HepG2 (cell line): ENCODE data around the gene ZNF282. TPM values are rescaled to one million over a fixed set of nuclear protein-coding genes. Genes with fewer than 3 reads are reported as not detected.
A peak's percentile ranks its signal among the peaks of the same experiment; 100 is the strongest.

ENCODE experiments used
- CERS6 ChIP-seq: sonication (generic); formaldehyde crosslinking; IDR thresholded peaks from 2 replicates; pipeline ENCODE4 v1.5.0; 2020; ENCODE audit warnings: missing genetic modification reagents
- FOXA1 ChIP-seq, 2 experiments: fragments of 450-650 bp in 1 of 2; sonication (generic) in 1 of 2; formaldehyde crosslinking in 1 of 2; IDR thresholded peaks; 2 replicates each; pipeline versions ENCODE4 v1.4.0 to v1.6.1; 2016 to 2020; ENCODE audit warnings: missing genetic modification reagents in 1 of 2
- FOXC1 ChIP-seq: sonication (generic); formaldehyde crosslinking; IDR thresholded peaks from 2 replicates; pipeline ENCODE4 v1.8.0; 2022; ENCODE audit warnings: mild to moderate bottlenecking, missing genetic modification reagents, borderline replicate concordance
- KLF6 ChIP-seq: IDR thresholded peaks from 2 replicates; pipeline ENCODE4 v1.8.0; 2016; ENCODE audit warnings: missing biosample characterization, missing genetic modification reagents
- MLX ChIP-seq: IDR thresholded peaks from 2 replicates; pipeline ENCODE4 v1.6.1; 2016
- RBM39 ChIP-seq: fragments of 200-400 bp; formaldehyde crosslinking; IDR thresholded peaks from one replicate; pipeline ENCODE4 v1.6.1; 2018; ENCODE audit warnings: antibody characterized with exemption, mild to moderate bottlenecking, low read depth, low read length; ENCODE audit not compliant: poor library complexity, severe bottlenecking
- THAP11 ChIP-seq: IDR thresholded peaks from 2 replicates; pipeline ENCODE4 v1.6.1; 2016; ENCODE audit warnings: missing biosample characterization, missing genetic modification reagents
- ZNF350 ChIP-seq: sonication (generic); formaldehyde crosslinking; IDR thresholded peaks from 2 replicates; pipeline ENCODE4 v1.4.0; 2020; ENCODE audit warnings: mild to moderate bottlenecking, low read depth, missing genetic modification reagents, borderline replicate concordance
- ZNF614 ChIP-seq: IDR thresholded peaks from 2 replicates; pipeline ENCODE4 v1.6.1; 2018; ENCODE audit warnings: missing biosample characterization, missing genetic modification reagents, inconsistent platforms, borderline replicate concordance
- ZNF747 ChIP-seq: sonication (generic); formaldehyde crosslinking; IDR thresholded peaks from 2 replicates; pipeline ENCODE4 v1.8.1; 2023; ENCODE audit warnings: missing genetic modification reagents, mild to moderate bottlenecking, borderline replicate concordance
- polyA plus RNA-seq, 8 experiments: library from polyadenylated mRNA; depleted of rRNA in 3 of 8; stranded (reverse) in 7 of 8; unstranded in 1 of 8; fragments of >200 nt; fragmentation: Illumina TruSeq in 4 of 8; extraction: Trizol in 4 of 8; gene quantifications; 2 replicates each; pipeline versions ENCODE4 v1.2.1 to v1.2.3, GENCODE V29; 2011 to 2016; ENCODE audit warnings: low read depth in 4 of 8, missing spikeins in 1 of 8, mixed read lengths in 1 of 8; ENCODE audit not compliant: insufficient read depth in 1 of 8
- total RNA-seq, 5 experiments: library from RNA; depleted of rRNA; stranded (reverse); fragments of >200 nt; fragmentation: Illumina TruSeq; extraction: Trizol; gene quantifications; 2 replicates each; pipeline ENCODE4 v1.2.3, GENCODE V29; 2016; ENCODE audit warnings: low read depth in 1 of 5
- TF ChIP-seq, protein P1 (sequence below): IDR thresholded peaks from 2 replicates; pipeline ENCODE4 v1.6.1; 2016; ENCODE audit warnings: low read depth, missing genetic modification reagents, missing compliant biosample characterization
- TF ChIP-seq, protein P2 (sequence below): sonication (generic); formaldehyde crosslinking; IDR thresholded peaks from 2 replicates; pipeline ENCODE4 v1.4.0; 2020; ENCODE audit warnings: missing genetic modification reagents
- TF ChIP-seq, protein P3 (sequence below): sonication (generic); formaldehyde crosslinking; IDR thresholded peaks from 2 replicates; pipeline ENCODE4 v1.8.1; 2023; ENCODE audit warnings: missing genetic modification reagents, inconsistent platforms, borderline replicate concordance
- TF ChIP-seq, protein P4 (sequence below): sonication (generic); formaldehyde crosslinking; IDR thresholded peaks from 2 replicates; pipeline ENCODE4 v1.8.0; 2022; ENCODE audit warnings: mild to moderate bottlenecking, missing genetic modification reagents, borderline replicate concordance
- TF ChIP-seq, protein P5 (sequence below): sonication (generic); formaldehyde crosslinking; IDR thresholded peaks from 2 replicates; pipeline ENCODE4 v1.4.0; 2020; ENCODE audit warnings: mild to moderate bottlenecking, missing genetic modification reagents, borderline replicate concordance

ZNF282 gene
- total and polyA plus RNA-seq, 2 of the 13 experiments (the other 11 are each of a cell fraction or from before 2014, with no cell fraction given) = 9.1 to 20.9 TPM

DNA sequence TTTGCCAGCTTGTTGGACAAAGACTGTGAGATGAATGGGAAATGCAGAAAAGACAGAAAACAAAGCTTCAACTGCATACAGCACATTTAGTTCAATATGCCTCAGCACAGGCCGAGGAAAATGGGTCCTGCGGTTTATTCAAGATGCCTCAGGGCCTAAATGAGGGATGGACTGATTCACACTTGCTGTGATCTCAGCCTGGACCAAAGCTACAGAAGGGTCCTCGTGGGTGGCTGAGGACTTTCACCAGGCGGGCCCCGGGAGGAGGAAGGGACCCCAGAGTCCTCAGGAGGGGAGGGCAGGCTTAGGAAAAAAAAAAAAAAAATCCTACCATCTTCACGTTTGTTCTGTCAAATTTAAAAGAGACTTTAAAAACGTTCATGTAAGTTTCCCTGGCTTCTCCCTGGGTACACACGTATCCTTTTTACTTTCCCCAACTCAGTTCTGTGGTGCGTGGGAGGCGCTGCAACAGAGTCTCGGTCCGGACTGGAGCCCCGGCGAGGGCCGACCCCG, 66.0 kb downstream of the ZNF282 start (continued):
- TF ChIP-seq ZNF350 (CRISPR knock-in tag) = 0 out of 2 replicates have a peak, but pooled peaks have one; percentile 57
- TF ChIP-seq ZNF747 (CRISPR knock-in tag) = no peak
- no peak for TF ChIP-seq ZNF614 (CRISPR knock-in tag)
- no peak for TF ChIP-seq THAP11 (CRISPR knock-in tag)
- no peak for TF ChIP-seq CERS6
- TF ChIP-seq, protein P1, sequence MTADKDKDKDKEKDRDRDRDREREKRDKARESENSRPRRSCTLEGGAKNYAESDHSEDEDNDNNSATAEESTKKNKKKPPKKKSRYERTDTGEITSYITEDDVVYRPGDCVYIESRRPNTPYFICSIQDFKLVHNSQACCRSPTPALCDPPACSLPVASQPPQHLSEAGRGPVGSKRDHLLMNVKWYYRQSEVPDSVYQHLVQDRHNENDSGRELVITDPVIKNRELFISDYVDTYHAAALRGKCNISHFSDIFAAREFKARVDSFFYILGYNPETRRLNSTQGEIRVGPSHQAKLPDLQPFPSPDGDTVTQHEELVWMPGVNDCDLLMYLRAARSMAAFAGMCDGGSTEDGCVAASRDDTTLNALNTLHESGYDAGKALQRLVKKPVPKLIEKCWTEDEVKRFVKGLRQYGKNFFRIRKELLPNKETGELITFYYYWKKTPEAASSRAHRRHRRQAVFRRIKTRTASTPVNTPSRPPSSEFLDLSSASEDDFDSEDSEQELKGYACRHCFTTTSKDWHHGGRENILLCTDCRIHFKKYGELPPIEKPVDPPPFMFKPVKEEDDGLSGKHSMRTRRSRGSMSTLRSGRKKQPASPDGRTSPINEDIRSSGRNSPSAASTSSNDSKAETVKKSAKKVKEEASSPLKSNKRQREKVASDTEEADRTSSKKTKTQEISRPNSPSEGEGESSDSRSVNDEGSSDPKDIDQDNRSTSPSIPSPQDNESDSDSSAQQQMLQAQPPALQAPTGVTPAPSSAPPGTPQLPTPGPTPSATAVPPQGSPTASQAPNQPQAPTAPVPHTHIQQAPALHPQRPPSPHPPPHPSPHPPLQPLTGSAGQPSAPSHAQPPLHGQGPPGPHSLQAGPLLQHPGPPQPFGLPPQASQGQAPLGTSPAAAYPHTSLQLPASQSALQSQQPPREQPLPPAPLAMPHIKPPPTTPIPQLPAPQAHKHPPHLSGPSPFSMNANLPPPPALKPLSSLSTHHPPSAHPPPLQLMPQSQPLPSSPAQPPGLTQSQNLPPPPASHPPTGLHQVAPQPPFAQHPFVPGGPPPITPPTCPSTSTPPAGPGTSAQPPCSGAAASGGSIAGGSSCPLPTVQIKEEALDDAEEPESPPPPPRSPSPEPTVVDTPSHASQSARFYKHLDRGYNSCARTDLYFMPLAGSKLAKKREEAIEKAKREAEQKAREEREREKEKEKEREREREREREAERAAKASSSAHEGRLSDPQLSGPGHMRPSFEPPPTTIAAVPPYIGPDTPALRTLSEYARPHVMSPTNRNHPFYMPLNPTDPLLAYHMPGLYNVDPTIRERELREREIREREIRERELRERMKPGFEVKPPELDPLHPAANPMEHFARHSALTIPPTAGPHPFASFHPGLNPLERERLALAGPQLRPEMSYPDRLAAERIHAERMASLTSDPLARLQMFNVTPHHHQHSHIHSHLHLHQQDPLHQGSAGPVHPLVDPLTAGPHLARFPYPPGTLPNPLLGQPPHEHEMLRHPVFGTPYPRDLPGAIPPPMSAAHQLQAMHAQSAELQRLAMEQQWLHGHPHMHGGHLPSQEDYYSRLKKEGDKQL = no peak
- TF ChIP-seq MLX (CRISPR knock-in tag) = no peak
- TF ChIP-seq, protein P2, sequence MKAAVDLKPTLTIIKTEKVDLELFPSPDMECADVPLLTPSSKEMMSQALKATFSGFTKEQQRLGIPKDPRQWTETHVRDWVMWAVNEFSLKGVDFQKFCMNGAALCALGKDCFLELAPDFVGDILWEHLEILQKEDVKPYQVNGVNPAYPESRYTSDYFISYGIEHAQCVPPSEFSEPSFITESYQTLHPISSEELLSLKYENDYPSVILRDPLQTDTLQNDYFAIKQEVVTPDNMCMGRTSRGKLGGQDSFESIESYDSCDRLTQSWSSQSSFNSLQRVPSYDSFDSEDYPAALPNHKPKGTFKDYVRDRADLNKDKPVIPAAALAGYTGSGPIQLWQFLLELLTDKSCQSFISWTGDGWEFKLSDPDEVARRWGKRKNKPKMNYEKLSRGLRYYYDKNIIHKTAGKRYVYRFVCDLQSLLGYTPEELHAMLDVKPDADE (CRISPR knock-in tag) = 0 out of 2 replicates have a peak, but pooled peaks have one; percentile 14
- no peak for TF ChIP-seq RBM39
- TF ChIP-seq, protein P3, sequence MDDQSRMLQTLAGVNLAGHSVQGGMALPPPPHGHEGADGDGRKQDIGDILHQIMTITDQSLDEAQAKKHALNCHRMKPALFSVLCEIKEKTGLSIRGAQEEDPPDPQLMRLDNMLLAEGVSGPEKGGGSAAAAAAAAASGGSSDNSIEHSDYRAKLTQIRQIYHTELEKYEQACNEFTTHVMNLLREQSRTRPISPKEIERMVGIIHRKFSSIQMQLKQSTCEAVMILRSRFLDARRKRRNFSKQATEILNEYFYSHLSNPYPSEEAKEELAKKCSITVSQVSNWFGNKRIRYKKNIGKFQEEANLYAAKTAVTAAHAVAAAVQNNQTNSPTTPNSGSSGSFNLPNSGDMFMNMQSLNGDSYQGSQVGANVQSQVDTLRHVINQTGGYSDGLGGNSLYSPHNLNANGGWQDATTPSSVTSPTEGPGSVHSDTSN (CRISPR knock-in tag) = no peak
- TF ChIP-seq, protein P4, sequence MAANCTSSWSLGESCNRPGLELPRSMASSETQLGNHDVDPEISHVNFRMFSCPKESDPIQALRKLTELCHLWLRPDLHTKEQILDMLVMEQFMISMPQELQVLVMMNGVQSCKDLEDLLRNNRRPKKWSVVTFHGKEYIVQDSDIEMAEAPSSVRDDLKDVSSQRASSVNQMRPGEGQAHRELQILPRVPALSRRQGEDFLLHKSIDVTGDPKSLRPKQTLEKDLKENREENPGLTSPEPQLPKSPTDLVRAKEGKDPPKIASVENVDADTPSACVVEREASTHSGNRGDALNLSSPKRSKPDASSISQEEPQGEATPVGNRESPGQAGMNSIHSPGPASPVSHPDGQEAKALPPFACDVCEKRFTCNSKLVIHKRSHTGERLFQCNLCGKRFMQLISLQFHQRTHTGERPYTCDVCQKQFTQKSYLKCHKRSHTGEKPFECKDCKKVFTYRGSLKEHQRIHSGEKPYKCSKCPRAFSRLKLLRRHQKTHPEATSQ (CRISPR knock-in tag) = no peak
- no peak for TF ChIP-seq FOXA1 (IDR thresholded peaks at IDR 0.05)
- TF ChIP-seq FOXA1 (CRISPR knock-in tag; IDR thresholded peaks at IDR 0.05) = no peak
- TF ChIP-seq, protein P5, sequence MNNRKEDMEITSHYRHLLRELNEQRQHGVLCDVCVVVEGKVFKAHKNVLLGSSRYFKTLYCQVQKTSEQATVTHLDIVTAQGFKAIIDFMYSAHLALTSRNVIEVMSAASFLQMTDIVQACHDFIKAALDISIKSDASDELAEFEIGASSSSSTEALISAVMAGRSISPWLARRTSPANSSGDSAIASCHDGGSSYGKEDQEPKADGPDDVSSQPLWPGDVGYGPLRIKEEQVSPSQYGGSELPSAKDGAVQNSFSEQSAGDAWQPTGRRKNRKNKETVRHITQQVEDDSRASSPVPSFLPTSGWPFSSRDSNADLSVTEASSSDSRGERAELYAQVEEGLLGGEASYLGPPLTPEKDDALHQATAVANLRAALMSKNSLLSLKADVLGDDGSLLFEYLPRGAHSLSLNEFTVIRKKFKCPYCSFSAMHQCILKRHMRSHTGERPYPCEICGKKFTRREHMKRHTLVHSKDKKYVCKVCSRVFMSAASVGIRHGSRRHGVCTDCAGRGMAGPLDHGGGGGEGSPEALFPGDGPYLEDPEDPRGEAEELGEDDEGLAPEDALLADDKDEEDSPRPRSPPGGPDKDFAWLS (CRISPR knock-in tag) = no peak
- peak; percentile 7; the same call in 1 of the 2 replicates for TF ChIP-seq FOXC1 (CRISPR knock-in tag)
- TF ChIP-seq KLF6 (CRISPR knock-in tag) = no peak
